Retinal pigment epithelial cell (primary cell): ENCODE results near the gene FGF14.
"Not testable (repeated sequence)": the region's sequence is repeated elsewhere in the genome, so short reads cannot be mapped to it uniquely, and the experiment has no call there.

Experiments
- DNase-seq: peaks from one replicate; pipeline ENCODE4 v3.0.0-alpha.2; 2010; ENCODE audit warnings: low read depth
- H3K4me3 ChIP-seq: 2 replicates; pipeline ENCODE4 v1.5.1; 2011; ENCODE audit warnings: mild to moderate bottlenecking, low read length, control low read depth, moderate library complexity
- CTCF ChIP-seq: conservative IDR thresholded peaks from 2 replicates; pipeline ENCODE4 v1.5.1; 2011; ENCODE audit warnings: low read depth, low read length, control low read depth, inconsistent platforms

FGF14 gene

GRCh38 chr13:102012299-102013293 lies 389.3 kb downstream of the FGF14 start:
- no peak overlapping the region for H3K4me3 ChIP-seq
- TF ChIP-seq CTCF: no peak
- DNase-seq: no peak

GRCh38 chr13:102011455-102011854 lies 390.4 kb downstream of the FGF14 start:
- not testable (repeated sequence) for H3K4me3 ChIP-seq, DNase-seq

- no peak overlapping the region for H3K4me3 ChIP-seq
- TF ChIP-seq CTCF: no peak
- DNase-seq: no peak
These were observed 397.8 kb downstream of the FGF14 start for GRCh38 chr13:102003848-102004570.

GRCh38 chr13:102002287-102002686 lies 399.6 kb downstream of the FGF14 start:
- TF ChIP-seq CTCF: no peak
- no peak overlapping the region for H3K4me3 ChIP-seq
- DNase-seq: no peak

GRCh38 chr13:102000764-102001163 lies 401.1 kb downstream of the FGF14 start:
- no peak overlapping the region for H3K4me3 ChIP-seq
- no peak for DNase-seq

GRCh38 chr13:101998129-101998528 lies 403.7 kb downstream of the FGF14 start:
- no peak overlapping the region for H3K4me3 ChIP-seq
- no peak for DNase-seq
- TF ChIP-seq CTCF: no peak

More at GRCh38 chr13:102000764-102001163, 401.1 kb downstream of the FGF14 start:
- no peak for TF ChIP-seq CTCF

GRCh38 chr13:101996954-101997353 lies 404.9 kb downstream of the FGF14 start:
- no peak for DNase-seq
- TF ChIP-seq CTCF: no peak
- no peak overlapping the region for H3K4me3 ChIP-seq
